GM23338 (cell line): ENCODE results near the gene TUFT1. TPM values are rescaled to one million over a fixed set of nuclear protein-coding genes. Genes with fewer than 3 reads are reported as not detected.
"Not testable (repeated sequence)": the region's sequence is repeated elsewhere in the genome, so short reads cannot be mapped to it uniquely, and the experiment has no call there.

Experiments
- ATAC-seq: fragments of 200-7000 bp; cut with Tn5 transposase; 3 replicates; pipeline ENCODE4 v1.9.1; 2020
- DNase-seq: peaks from one replicate; pipeline ENCODE4 v3.0.0-alpha.2; 2015; ENCODE audit warnings: low spot score
- H2AFZ ChIP-seq: fragments of 200-600 bp; sonication (generic); 2 replicates; pipeline ENCODE4 v1.8.0; 2016; ENCODE audit warnings: antibody characterized with exemption, mild to moderate bottlenecking, moderate library complexity
- H3F3A ChIP-seq: fragments of 200-600 bp; sonication (generic); replicated peaks from 2 replicates; pipeline ENCODE4 v1.8.0; 2017; ENCODE audit warnings: antibody characterized with exemption, mixed run types, low read depth
- H3K27ac ChIP-seq: fragments of 200-600 bp; sonication (generic); 2 replicates; pipeline ENCODE4 v1.6.1; 2016; ENCODE audit warnings: low read depth
- H3K27me3 ChIP-seq: fragments of 200-600 bp; sonication (generic); 2 replicates; pipeline ENCODE4 v1.8.0; 2016; ENCODE audit warnings: mild to moderate bottlenecking, mixed run types, moderate library complexity; ENCODE audit not compliant: insufficient read depth
- H3K36me3 ChIP-seq: fragments of 200-600 bp; sonication (generic); 2 replicates; pipeline ENCODE4 v1.8.0; 2016; ENCODE audit warnings: mild to moderate bottlenecking; ENCODE audit not compliant: insufficient read depth
- H3K4me1 ChIP-seq: fragments of 200-600 bp; sonication (generic); 2 replicates; pipeline ENCODE4 v1.8.0; 2016; ENCODE audit warnings: mild to moderate bottlenecking, moderate library complexity; ENCODE audit not compliant: insufficient read depth
- H3K4me2 ChIP-seq: fragments of 200-600 bp; sonication (generic); 2 replicates; pipeline ENCODE4 v1.7.1; 2017; ENCODE audit warnings: mixed run types
- H3K4me3 ChIP-seq: fragments of 200-600 bp; sonication (generic); 2 replicates; pipeline ENCODE4 v1.6.1; 2016; ENCODE audit warnings: mixed run types
- H3K79me2 ChIP-seq: fragments of 200-600 bp; sonication (generic); replicated peaks from 2 replicates; pipeline ENCODE4 v1.8.0; 2017; ENCODE audit warnings: mild to moderate bottlenecking; ENCODE audit not compliant: insufficient read depth
- H3K9me2 ChIP-seq: fragments of 200-600 bp; sonication (generic); 2 replicates; pipeline ENCODE4 v1.8.0; 2017; ENCODE audit not compliant: insufficient read depth
- H4K20me1 ChIP-seq: fragments of 200-600 bp; sonication (generic); replicated peaks from 2 replicates; pipeline ENCODE4 v1.8.0; 2017; ENCODE audit warnings: mild to moderate bottlenecking; ENCODE audit not compliant: insufficient read depth
- H3K27ac Mint-ChIP-seq: 2 replicates; pipeline ENCODE4 v1.8.0; 2020; ENCODE audit warnings: inconsistent platforms, mild to moderate bottlenecking, moderate library complexity, mixed read lengths
- H3K27me3 Mint-ChIP-seq: 3 replicates; pipeline ENCODE4 v1.8.0; 2022; ENCODE audit warnings: low read depth, mild to moderate bottlenecking, moderate library complexity, mixed read lengths, inconsistent platforms; ENCODE audit not compliant: insufficient read depth, poor library complexity
- H3K36me3 Mint-ChIP-seq: 3 replicates; pipeline ENCODE4 v1.8.0; 2021; ENCODE audit warnings: low read depth, mild to moderate bottlenecking, inconsistent platforms, moderate library complexity, mixed read lengths
- H3K4me1 Mint-ChIP-seq: 3 replicates; pipeline ENCODE4 v1.8.0; 2020; ENCODE audit warnings: mild to moderate bottlenecking, inconsistent platforms, mixed read lengths
- H3K4me3 Mint-ChIP-seq: 3 replicates; pipeline ENCODE4 v1.8.0; 2021; ENCODE audit warnings: moderate library complexity, mild to moderate bottlenecking, inconsistent platforms, mixed read lengths
- H3K9me3 Mint-ChIP-seq: 3 replicates; pipeline ENCODE4 v1.8.0; 2020; ENCODE audit warnings: moderate library complexity, mild to moderate bottlenecking, inconsistent platforms, mixed read lengths
- CTCF ChIP-seq, 2 experiments: fragments of 200-600 bp in 1 of 2; sonication (generic) in 1 of 2; conservative IDR thresholded peaks; 2 replicates each; pipeline versions ENCODE4 v1.5.1 to v1.6.1; 2016 to 2017; ENCODE audit warnings: antibody characterized with exemption in 2 of 2, low read depth in 2 of 2, mild to moderate bottlenecking in 2 of 2, moderate library complexity in 1 of 2
- REST ChIP-seq: IDR thresholded peaks from one replicate; pipeline ENCODE4 v1.6.1; 2018; ENCODE audit warnings: antibody characterized with exemption; ENCODE audit not compliant: unreplicated experiment
- polyA plus RNA-seq: library from polyadenylated mRNA; unstranded; fragments of >200 nt; fragmentation: Nextera tagmentation; extraction: Ambion mirVana; gene quantifications from 2 replicates; pipeline ENCODE4 v1.2.1, GENCODE V29; 2016
- total RNA-seq: library from RNA; depleted of rRNA; stranded (reverse); fragments of >200 nt; shearing (Covaris generic); gene quantifications from 2 replicates; pipeline ENCODE4 v1.2.3, GENCODE V29; 2014

The TUFT1 gene
- total and polyA plus RNA-seq, 2 experiments from 2014 or later, result 6.0 to 11.9 TPM

- TF ChIP-seq CTCF (conservative IDR thresholded peaks at IDR 0.05; ENCODE audit: low read depth in 2 of 2), result no peak
Measured at GRCh38 chr1:151519667-151520066, 20.4 kb upstream of the TUFT1 start (continued).

- H3K4me1 ChIP-seq, result peaks cover 13% of the 10 kb centered on the region
- no peak overlapping the region for H3K4me2 ChIP-seq
- no peaks in the 10 kb centered on the region for H4K20me1 ChIP-seq
- no peak overlapping the region for H3K27ac ChIP-seq
- H3K27me3 Mint-ChIP-seq, result no peaks in the 10 kb centered on the region
- 0 out of 4 replicates have a peak, but pooled peaks have one; percentile 9 to 11 for TF ChIP-seq CTCF (conservative IDR thresholded peaks at IDR 0.05; ENCODE audit: low read depth in 2 of 2)
- no peak for TF ChIP-seq REST
- H2AFZ ChIP-seq, result no peak overlapping the region
- ATAC-seq, result no peak
- no peak overlapping the region for H3K4me3 ChIP-seq
- no peak overlapping the region for H3K27ac Mint-ChIP-seq
- H3F3A ChIP-seq, result no peaks in the 10 kb centered on the region
- no peaks in the 10 kb centered on the region for H3K27me3 ChIP-seq
- H3K4me3 Mint-ChIP-seq, result no peak overlapping the region
- H3K79me2 ChIP-seq, result peaks cover 23% of the 10 kb centered on the region
- H3K9me3 Mint-ChIP-seq, result no peaks in the 10 kb centered on the region
- no peak for DNase-seq
- peaks cover 60% of the 10 kb centered on the region for H3K36me3 Mint-ChIP-seq
- no peaks in the 10 kb centered on the region for H3K9me2 ChIP-seq
- H3K36me3 ChIP-seq, result peaks cover 31% of the 10 kb centered on the region
- H3K4me1 Mint-ChIP-seq, result peaks cover 11% of the 10 kb centered on the region
Measured at GRCh38 chr1:151520359-151520758, 19.8 kb upstream of the TUFT1 start.

- not testable (repeated sequence) for H3F3A ChIP-seq, H3K9me3 Mint-ChIP-seq, H3K27ac ChIP-seq, H3K4me2 ChIP-seq, H2AFZ ChIP-seq, H3K27me3 Mint-ChIP-seq, DNase-seq, ATAC-seq, H3K4me1 ChIP-seq, H4K20me1 ChIP-seq, H3K4me1 Mint-ChIP-seq, H3K9me2 ChIP-seq, H3K79me2 ChIP-seq, H3K27ac Mint-ChIP-seq, H3K27me3 ChIP-seq, H3K4me3 Mint-ChIP-seq, H3K4me3 ChIP-seq
- peaks cover 31% of the 10 kb centered on the region for H3K36me3 ChIP-seq
- peaks cover 67% of the 10 kb centered on the region for H3K36me3 Mint-ChIP-seq
Measured at GRCh38 chr1:151522427-151522826, 17.7 kb upstream of the TUFT1 start.
